ENCODE measurements around the gene SLC24A1.

Gene SLC24A1

GRCh38 chr15:65655026-65655425, 33.3 kb downstream of the SLC24A1 start:
- Mint-ChIP-seq H3K4me1 (no peaks in the 10 kb centered on the region), H3K36me3 (ENCODE audit: low read depth) (peaks cover 24% of the 10 kb centered on the region), H3K27ac (no peak overlapping the region), H3K4me3 (no peak overlapping the region), H3K9me3 (no peaks in the 10 kb centered on the region), H3K27me3 (ENCODE audit: low read depth) (no peaks in the 10 kb centered on the region)
- TF ChIP-seq, protein P1, sequence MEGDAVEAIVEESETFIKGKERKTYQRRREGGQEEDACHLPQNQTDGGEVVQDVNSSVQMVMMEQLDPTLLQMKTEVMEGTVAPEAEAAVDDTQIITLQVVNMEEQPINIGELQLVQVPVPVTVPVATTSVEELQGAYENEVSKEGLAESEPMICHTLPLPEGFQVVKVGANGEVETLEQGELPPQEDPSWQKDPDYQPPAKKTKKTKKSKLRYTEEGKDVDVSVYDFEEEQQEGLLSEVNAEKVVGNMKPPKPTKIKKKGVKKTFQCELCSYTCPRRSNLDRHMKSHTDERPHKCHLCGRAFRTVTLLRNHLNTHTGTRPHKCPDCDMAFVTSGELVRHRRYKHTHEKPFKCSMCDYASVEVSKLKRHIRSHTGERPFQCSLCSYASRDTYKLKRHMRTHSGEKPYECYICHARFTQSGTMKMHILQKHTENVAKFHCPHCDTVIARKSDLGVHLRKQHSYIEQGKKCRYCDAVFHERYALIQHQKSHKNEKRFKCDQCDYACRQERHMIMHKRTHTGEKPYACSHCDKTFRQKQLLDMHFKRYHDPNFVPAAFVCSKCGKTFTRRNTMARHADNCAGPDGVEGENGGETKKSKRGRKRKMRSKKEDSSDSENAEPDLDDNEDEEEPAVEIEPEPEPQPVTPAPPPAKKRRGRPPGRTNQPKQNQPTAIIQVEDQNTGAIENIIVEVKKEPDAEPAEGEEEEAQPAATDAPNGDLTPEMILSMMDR (IDR thresholded peaks at IDR 0.05; ENCODE audit: unreplicated experiment in 3 of 3): no peak

- no peak overlapping the region for H3K4me3 Mint-ChIP-seq
- H3K4me1 Mint-ChIP-seq: no peaks in the 10 kb centered on the region
- H3K36me3 Mint-ChIP-seq (ENCODE audit: low read depth): peaks cover 20% of the 10 kb centered on the region
- no peaks in the 10 kb centered on the region for H3K27me3 Mint-ChIP-seq (ENCODE audit: low read depth)
- H3K27ac Mint-ChIP-seq: no peak overlapping the region
- H3K9me3 Mint-ChIP-seq: no peaks in the 10 kb centered on the region
- TF ChIP-seq, protein P1 (IDR thresholded peaks at IDR 0.05; ENCODE audit: unreplicated experiment in 3 of 3): no peak
These were observed 33.7 kb downstream of the SLC24A1 start for GRCh38 chr15:65655457-65655856.

GRCh38 chr15:65659502-65660052, 37.8 kb downstream of the SLC24A1 start:
- H3K4me3 Mint-ChIP-seq: no peak overlapping the region
- peaks cover 6% of the 10 kb centered on the region for H3K36me3 Mint-ChIP-seq (ENCODE audit: low read depth)
- H3K27me3 Mint-ChIP-seq (ENCODE audit: low read depth): no peaks in the 10 kb centered on the region
- H3K27ac Mint-ChIP-seq: no peak overlapping the region
- TF ChIP-seq, protein P1 (IDR thresholded peaks at IDR 0.05; ENCODE audit: unreplicated experiment in 3 of 3): no peak
- H3K9me3 Mint-ChIP-seq: no peaks in the 10 kb centered on the region
- no peaks in the 10 kb centered on the region for H3K4me1 Mint-ChIP-seq

- Mint-ChIP-seq H3K36me3 (ENCODE audit: low read depth) (peaks cover 3% of the 10 kb centered on the region), H3K4me1 (no peaks in the 10 kb centered on the region), H3K9me3 (no peaks in the 10 kb centered on the region), H3K4me3 (no peak overlapping the region), H3K27ac (no peak overlapping the region), H3K27me3 (ENCODE audit: low read depth) (no peaks in the 10 kb centered on the region)
- TF ChIP-seq, protein P1 (IDR thresholded peaks at IDR 0.05; ENCODE audit: unreplicated experiment in 3 of 3): no peak
These were observed 39.2 kb downstream of the SLC24A1 start for GRCh38 chr15:65660927-65661326.

GRCh38 chr15:65663521-65663920, 41.8 kb downstream of the SLC24A1 start:
- TF ChIP-seq, protein P1 (IDR thresholded peaks at IDR 0.05; ENCODE audit: unreplicated experiment in 3 of 3): no peak
- no peak overlapping the region for H3K4me3 Mint-ChIP-seq
- no peaks in the 10 kb centered on the region for H3K4me1 Mint-ChIP-seq
- H3K27me3 Mint-ChIP-seq (ENCODE audit: low read depth): no peaks in the 10 kb centered on the region
- peaks cover 3% of the 10 kb centered on the region for H3K36me3 Mint-ChIP-seq (ENCODE audit: low read depth)
- H3K9me3 Mint-ChIP-seq: no peaks in the 10 kb centered on the region
- no peak overlapping the region for H3K27ac Mint-ChIP-seq

GRCh38 chr15:65666257-65666656, 44.5 kb downstream of the SLC24A1 start:
- no peaks in the 10 kb centered on the region for H3K9me3 Mint-ChIP-seq
- H3K4me3 Mint-ChIP-seq: no peak overlapping the region
- H3K27ac Mint-ChIP-seq: no peak overlapping the region
- H3K4me1 Mint-ChIP-seq: no peaks in the 10 kb centered on the region
- TF ChIP-seq, protein P1 (IDR thresholded peaks at IDR 0.05; ENCODE audit: unreplicated experiment in 3 of 3): no peak
- H3K27me3 Mint-ChIP-seq (ENCODE audit: low read depth): no peaks in the 10 kb centered on the region
- peaks cover 15% of the 10 kb centered on the region for H3K36me3 Mint-ChIP-seq (ENCODE audit: low read depth)

All from nephron (organoid).